DND-41 (cell line): ENCODE results near the gene GRIA4.

Experiments
- EZH2 ChIP-seq: IDR thresholded peaks from 3 replicates; pipeline ENCODE4 v1.6.1; 2012; ENCODE audit warnings: borderline replicate concordance, low read depth, mild to moderate bottlenecking, moderate library complexity, low read length, inconsistent platforms; ENCODE audit not compliant: severe bottlenecking
- TF ChIP-seq, protein P1 (sequence below): IDR thresholded peaks from 2 replicates; pipeline ENCODE4 v1.5.1; 2012; ENCODE audit warnings: borderline replicate concordance, low read length, moderate library complexity, mild to moderate bottlenecking; ENCODE audit not compliant: poor library complexity, severe bottlenecking; ENCODE audit errors: extremely low read depth

DNA sequence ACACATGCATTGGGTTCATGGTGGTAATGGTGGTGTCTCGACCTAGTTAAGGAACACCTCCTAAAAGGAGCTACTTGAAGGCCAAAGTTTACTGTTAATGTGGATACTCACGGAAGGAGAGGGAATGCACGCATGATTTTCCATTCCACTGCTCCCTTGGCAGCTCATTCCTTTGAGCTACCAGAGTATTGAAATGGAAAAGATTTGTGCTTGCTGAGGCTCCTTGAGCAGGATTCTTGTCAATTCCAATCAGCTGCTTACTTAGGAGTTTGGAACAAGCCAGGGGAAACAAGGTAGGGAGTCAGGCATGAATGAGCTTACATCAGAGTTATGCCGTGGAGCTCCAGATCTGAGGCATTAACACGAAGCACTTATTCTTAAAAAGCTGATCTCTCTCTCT, 108.8 kb downstream of the GRIA4 start:
- TF ChIP-seq, protein P1, sequence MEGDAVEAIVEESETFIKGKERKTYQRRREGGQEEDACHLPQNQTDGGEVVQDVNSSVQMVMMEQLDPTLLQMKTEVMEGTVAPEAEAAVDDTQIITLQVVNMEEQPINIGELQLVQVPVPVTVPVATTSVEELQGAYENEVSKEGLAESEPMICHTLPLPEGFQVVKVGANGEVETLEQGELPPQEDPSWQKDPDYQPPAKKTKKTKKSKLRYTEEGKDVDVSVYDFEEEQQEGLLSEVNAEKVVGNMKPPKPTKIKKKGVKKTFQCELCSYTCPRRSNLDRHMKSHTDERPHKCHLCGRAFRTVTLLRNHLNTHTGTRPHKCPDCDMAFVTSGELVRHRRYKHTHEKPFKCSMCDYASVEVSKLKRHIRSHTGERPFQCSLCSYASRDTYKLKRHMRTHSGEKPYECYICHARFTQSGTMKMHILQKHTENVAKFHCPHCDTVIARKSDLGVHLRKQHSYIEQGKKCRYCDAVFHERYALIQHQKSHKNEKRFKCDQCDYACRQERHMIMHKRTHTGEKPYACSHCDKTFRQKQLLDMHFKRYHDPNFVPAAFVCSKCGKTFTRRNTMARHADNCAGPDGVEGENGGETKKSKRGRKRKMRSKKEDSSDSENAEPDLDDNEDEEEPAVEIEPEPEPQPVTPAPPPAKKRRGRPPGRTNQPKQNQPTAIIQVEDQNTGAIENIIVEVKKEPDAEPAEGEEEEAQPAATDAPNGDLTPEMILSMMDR: no peak
- TF ChIP-seq EZH2: no peak
